Daoy (cell line): ENCODE measurements around the gene WDFY3. TPM values are rescaled to one million over a fixed set of nuclear protein-coding genes. Genes with fewer than 3 reads are reported as not detected.

Experiments
- DNase-seq: peaks from one replicate; pipeline ENCODE4 v3.0.0-alpha.2; 2015; ENCODE audit warnings: low read depth
- total RNA-seq: library from RNA; depleted of rRNA; stranded (reverse); fragments of >200 nt; shearing (Covaris generic); gene quantifications from 2 replicates; pipeline ENCODE4 v1.2.3, GENCODE V29; 2014

The WDFY3 gene
- total RNA-seq, 1 experiment from 2014 or later: 5.1 TPM

DNA sequence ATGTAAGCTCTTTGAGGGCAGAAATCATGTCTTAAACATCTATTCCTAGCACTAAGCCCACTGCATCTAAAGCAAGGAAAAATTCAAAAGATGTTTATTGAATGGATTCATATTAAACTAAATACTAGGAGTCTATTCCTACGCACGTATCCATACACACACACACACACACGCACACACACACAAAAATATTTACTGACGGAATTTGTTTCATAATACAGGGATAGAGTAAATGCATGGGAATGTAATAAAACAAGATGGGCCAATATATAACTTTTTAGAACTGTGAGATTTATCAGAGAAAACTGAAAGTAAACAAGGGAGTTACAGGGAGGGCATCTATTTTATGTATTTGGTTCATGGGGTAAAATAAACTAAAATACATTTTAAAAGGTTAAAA is 57.6 kb downstream of the WDFY3 start:
- DNase-seq: no peak

DNA sequence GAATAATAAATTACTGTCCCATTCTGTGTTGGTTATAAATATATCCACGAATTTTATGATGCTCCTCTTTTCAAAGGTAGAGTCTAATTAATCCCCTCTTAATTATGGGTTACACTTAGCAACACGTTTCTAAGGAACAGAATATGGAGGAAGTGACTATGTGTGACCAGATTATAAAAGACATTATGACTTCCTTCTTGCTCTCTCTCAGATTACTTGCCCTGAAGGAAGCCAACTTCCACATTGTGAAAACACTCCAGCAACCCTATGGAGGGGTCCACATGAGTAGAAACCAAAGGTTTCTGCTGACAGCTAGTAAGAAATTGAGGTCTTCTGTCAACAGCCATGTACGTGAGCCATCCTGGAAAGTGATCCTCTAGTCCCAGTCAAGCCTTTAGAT is 59.3 kb downstream of the WDFY3 start:
- no peak for DNase-seq

DNA sequence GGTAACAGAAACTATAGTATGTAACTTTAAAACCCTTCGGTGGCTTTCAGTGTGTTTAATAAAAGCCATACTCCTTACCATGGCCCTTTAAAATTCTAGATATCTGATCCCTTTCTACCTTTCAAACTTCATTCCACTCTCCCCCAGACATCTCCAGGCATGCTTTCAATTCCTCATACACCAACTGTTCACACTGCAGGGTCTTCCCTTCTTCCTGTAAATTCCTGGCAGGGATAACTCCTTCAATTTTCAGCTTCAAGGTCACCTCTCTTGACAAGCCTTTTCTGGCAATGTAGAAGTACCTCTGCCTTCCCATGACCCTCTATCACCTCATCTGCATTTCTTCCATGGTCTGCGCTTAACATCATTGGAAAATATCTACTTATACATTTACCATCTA is 60.8 kb downstream of the WDFY3 start:
- DNase-seq: no peak

DNA sequence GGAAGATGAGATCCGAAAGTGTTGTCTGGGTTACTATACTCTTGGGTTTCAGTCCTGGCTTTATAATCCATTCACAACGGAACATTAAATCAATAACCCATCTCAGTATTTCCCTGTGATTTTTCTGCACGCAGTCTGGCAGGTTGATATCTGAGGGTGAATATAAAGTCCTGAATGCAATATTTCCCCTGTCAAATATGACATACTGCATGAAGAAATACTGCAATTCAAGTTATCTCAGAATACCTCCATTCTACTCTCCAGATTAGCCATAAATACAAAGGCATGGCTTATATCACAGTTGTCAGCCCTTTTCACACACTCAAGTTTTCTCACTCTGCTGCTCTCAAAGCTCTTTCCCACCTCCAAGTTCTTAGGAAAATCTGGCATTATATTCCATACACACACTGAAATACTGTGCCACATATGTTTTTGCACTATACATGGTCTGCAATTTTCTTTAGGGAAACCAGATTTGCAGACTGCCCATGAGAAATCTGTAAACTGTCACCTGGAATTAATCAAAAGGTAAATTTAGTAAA is 64.7 kb downstream of the WDFY3 start:
- no peak for DNase-seq

DNA sequence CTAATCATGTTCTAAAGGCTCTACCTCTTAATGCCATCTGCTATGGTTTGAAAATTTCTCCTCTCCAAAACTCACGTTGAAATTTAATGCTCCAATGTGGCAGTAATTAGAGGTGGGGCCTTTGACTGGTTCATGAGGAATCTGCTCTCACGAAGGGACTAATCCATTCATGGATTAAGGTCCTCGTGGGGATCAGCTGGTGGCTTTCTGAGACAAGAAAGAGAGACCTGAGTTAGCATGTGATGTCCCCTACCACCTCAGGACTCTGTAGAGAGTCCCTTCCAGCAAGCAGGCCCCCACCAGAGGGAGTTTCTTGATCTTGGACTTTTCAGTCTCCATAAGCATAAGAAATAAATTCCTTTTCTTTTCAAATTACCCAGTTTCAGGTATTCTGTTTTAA is 65.3 kb downstream of the WDFY3 start:
- no peak for DNase-seq

DNA sequence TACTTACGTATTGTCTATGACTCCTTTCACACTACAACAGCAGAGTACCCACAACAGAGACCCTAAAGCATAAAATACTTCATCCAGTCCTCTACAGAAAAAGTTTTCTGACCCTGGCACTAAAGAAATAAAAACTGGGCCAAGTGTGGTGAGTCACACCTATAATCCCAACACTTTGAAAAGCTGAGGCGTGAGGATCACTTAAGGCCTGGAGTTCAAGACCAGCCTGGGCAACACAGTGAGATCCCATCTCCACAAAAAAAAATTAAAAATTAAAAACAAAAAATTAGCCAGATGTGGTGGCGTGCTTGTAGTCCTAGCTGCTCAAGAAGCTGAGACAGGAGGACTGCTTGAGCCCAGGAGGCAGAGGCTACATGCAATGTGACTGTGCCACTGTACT is 66.9 kb downstream of the WDFY3 start:
- no peak for DNase-seq

DNA sequence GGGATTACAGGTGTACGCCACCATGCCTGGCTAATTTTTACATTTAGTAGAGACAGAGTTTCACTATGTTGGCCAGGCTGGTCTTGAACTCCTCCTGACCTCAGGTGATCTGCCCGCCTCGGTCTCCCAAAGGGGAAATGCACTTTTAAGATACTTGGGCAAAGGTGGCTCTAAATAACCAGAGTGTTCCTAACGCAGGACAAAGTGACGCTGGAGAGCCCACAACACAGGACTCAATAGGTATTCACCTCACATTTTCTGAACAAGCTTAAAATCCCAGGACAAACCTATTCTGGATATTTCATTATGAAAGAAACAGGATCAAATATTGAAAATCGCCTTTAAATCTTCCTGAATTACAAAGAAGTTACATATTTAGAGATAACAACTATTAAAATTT is 69.0 kb downstream of the WDFY3 start:
- no peak for DNase-seq

DNA sequence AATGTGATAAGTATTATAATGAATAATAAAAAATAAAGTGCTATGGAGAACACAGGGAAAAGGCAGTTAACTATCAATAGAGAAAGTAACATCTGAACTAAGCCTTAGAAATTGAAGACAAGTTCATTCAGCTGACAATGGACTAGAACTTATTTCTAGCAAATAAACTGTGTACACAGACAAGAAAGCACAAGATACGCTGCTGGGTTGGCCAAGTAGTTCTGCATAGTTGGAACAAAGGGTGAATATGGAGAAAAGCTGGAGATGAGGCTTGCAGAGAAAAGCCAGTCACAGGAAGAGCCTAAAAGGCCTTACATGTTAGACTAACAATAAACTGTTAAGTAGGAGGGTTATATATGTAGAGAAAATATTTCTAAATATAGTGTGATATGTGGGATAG is 71.2 kb downstream of the WDFY3 start:
- no peak for DNase-seq

DNA sequence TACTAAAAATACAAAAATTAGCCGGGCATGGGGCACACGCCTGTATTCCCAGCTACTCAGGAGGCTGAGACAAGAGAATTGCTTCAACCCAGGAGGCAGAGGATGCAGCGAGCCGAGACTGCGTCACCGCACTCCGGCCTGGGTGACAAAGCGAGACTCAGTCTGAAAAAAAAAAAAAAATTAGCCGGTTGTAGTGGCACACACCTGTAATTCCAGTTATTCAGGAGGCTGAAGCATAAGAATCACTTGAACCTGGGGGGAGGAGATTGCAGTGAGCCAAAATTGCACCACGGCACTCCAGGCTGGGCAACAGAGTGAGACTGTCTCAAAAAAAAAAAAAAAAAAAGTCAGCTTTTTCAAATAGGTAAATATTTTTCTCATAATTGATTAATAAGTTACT is 71.9 kb downstream of the WDFY3 start:
- DNase-seq: no peak

DNA sequence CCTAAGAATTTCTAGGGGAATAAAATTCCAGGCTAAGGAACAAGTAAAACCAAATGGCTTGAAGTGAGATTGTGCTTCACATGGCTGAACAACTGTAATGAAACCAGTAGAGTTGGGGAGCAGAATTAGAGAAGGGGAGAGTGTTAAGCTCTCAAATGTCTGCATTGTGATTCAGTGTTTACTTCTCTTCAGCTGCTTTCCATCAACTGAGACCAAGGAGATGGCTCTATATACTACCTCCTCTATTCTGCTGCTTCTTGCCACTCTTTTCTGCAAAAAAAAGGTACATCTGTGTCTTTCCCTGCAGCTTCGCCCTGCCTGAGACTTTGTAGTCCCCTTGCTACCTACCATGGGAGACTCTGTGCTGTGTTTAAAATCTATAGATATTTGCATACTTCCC is 73.5 kb downstream of the WDFY3 start:
- no peak for DNase-seq

DNA sequence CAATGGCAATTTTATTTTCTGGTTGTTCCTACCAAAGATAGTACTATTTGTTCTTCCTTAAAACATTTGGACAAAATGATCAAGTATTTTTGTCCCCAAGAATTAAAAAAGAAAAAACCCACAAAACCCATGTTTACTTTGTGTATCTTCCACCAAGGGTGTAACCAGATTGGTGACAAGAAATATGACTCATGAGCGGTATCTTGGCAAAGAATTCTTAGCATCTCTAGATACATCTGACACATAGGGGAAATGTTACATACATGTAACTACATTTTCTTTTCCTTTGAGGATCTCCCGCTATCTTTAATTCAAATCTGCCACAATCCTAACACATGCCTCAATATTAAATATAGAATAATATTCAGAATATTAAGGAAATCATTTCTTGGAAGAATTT is 78.7 kb downstream of the WDFY3 start:
- DNase-seq: peak; percentile 13

DNA sequence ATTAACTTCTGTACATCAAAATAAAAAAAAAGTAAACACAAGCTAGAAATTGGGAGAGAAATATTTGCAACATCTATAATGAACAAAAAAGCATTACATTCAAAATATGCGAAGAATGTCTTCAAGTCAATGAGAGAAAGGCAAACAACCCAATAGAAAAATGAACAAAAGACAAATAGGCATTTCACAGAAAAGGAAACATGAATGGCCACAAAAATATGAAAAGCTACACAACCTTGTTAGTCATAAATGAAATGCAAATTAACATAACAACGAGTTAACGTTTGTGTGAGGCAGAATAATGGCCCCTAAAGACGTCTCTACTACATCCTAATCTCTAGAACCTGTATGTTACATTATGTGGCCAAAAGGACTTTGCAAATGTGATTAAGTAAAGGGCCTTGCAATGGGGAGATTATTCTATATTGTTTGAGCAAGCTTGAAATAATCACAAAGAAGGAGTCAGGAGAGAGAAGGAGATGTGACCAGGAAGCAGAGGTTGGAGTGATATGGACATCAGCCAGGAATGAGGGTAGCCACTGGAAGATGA is 86.8 kb downstream of the WDFY3 start:
- DNase-seq: no peak

DNA sequence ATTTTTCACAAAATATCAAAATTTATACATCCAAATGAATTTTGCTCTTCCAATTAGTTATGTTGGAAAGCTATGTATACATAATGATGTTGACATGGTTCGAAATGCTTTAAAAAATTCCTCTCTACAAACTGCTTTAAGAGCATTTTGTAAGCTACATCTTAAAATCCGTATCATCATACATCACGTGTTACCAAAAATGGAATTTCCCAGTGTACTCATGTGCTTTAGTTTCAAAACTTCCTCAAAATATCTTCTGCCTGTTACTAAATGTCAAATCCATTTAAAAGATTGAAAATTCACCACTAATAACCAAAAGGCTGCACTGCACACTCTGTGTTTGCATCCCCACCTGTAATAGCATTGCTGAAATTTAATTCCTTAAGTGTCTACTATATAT is 87.9 kb downstream of the WDFY3 start:
- no peak for DNase-seq

DNA sequence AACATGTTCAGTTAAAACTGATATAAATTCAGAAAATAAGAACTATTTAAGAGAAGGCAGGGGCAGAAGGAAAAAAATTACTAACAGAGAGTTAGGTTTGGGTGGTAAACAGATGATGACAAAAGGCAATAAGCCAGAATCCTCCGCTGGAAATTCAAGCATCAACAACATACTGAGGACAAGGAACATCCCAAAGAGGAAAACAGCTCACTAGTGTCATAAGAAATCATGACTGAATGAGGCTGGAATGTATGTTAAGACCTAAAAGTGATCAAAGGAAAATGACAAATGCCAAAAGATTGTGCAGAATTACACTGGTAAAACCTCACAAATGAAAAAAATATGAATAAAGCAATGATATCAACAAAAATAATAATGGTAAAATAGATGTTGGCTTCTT is 88.4 kb downstream of the WDFY3 start:
- peak; percentile 15 for DNase-seq

DNA sequence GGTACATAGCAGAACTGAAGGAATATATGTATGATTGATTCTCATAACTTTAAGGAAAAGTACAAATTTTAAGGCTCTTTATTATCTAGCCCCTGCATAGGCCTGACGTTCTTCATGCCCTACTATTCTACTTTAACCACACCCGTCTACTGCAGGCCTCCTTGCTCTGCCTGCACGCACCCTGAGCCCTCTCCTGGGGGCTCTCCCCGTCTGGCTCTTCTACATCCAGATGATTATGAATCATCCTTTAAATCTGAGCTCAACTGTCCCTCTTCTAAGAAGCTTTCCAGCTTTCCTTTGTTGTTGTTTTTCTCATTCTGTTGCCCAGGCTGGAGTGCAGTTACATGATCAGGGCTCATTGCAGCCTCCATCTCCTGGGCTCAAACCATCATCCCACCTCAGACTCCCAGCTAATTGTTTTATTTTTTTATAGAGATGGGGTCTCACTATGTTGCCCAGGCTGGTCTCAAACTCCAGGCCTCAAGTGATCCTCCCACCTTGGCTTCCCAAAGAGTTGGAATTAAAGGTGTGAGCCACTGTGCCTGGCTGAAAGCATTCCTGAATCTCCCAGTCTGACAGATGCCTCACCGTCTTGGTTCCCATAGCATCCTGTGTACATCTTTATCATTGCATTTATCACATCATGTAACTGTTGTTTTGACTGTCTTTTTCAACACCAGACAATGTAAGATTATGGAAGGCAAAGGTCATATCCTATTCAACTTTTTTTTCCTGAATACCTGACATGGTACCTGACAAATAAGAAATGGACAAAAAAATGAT is 89.2 kb downstream of the WDFY3 start:
- DNase-seq: peak; percentile 9

DNA sequence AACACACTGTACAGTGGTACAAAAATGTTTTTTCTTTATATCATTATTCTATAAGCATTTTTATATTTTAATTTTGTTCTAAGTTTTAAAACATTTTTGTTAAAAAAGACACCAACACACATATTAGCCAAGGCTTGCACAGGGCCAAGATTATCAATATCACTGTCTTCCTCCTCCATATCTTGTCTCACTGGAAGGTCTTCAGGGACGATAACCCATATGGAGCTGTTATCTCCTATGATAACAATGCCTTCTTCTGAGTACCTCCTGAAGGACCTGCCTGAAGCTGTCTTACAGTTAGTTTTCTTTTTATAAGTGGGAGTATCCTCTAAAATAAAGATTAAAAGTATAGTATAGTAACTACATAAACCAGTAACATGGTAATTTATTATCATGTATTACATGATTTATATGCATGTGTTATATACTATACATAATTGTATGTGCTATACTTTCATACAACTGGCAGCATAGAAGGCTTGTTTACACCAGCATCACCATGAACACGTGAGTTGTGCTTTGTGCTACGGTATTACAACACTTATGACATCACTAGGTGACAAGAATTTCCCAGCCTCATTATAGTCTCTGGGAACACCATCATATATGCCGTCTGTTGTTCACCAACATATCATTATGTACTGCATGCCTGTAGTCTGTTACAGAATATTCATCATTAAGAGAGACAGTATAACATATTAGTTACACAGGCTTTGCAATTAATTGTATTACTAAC is 90.7 kb downstream of the WDFY3 start:
- no peak for DNase-seq

DNA sequence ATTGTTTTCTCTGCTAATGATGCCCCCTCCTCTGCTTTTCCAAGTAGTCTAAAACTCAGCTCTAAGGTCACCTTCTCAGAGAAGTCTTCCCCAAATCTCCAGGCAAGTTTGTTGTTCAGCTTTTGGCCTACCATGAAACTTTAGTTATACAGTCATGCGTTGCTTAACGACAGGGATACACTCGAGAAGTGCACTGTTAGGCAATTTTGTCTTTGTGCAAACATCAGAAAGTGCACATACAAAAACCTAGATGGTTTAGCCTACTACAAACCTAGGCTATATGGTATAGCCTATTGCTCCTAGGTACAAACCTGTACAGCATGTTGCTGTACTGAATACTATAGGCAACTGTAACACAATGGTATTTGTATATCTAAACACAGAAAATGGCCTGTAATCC is 91.9 kb downstream of the WDFY3 start:
- no peak for DNase-seq

DNA sequence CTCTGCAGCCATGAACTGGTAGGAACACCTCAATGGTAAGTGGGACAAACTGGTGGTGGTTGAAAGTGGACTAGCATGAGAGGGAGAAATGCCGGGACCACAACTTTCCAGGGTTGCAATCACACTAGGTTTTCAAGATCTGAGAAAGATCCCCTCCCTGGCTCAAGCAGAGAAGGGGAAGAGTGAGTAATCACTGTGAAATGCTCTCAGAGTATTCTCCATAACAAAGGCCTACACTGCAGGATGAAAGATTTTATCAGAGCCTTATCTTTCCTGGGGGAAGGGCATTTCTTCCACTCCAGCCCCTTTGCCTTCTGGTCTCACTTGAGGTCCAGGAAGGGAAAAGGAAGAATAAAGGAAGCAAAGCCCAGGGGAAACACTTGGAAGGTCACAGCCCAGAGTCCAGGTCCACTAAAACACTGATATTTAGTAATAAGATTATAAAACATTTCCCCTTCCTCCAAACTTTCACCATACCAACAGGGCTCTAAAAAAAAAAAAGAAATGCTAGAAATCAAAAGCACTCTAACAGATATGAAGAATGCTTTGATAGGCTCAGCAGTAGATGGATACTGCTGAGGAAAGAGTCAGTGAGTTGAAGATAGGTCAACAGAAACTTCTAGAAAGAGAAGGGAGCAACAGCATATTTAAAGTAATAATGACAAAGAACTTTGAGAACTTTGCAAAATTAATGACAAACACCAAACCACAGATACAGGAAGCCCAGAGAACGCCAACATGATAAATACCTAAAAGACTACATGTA is 95.9 kb downstream of the WDFY3 start:
- DNase-seq: peak; percentile 55

DNA sequence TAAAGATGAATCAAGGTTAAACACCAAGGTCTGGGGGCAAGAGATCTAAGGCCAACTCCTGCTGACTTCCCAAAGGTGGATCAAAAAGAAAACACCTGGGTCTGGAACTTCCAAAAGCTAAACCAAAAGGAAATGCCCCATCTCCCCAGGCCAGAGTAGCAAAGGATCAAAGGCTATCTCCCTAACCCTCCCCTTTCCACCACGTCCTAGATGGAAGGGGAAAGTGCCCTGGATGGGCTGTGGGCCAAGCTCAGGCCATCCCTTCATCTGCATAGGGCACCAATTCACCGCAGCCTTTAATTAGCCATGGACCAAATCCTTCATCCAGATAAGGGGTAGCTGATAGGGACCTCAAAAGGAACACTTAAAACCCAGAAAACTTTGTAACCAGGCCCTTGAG is 100.2 kb downstream of the WDFY3 start:
- no peak for DNase-seq

DNA sequence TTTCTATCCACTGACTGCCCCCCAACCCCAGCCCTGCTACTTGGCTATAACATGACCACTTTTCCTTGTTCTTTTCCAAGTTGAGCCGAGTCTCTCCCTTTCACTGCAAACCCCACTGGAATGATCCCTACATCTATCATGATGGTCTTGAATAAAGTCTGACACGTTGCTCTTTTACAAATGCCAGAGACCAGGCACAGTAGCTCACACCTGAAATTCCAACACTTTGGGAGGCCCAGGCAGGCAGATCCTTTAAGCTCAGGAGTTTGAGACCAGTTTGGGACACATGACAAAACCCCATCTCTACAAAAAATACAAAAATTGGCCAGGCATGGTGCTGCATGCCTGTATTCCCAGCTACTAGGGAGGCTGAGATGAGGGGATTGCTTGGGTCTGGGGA is 100.9 kb downstream of the WDFY3 start:
- no peak for DNase-seq

DNA sequence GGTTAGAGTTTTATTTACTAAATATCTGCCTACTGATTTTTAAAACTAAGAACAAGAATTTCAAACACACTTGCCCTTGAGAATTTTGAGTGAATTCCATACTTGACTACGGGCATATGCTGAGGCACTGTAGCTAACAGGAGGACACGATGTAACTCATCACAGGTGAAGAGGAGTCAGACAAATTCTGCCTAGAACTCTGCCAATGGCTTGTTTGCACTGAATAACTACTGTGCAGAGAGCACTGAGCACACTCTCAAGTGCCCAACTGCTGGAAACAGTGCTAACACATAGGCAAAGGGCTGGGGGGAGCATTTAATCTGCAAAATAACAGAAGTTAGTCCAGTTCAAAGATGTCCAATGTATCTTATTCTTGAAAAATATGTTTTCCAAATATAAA is 104.4 kb downstream of the WDFY3 start:
- no peak for DNase-seq

DNA sequence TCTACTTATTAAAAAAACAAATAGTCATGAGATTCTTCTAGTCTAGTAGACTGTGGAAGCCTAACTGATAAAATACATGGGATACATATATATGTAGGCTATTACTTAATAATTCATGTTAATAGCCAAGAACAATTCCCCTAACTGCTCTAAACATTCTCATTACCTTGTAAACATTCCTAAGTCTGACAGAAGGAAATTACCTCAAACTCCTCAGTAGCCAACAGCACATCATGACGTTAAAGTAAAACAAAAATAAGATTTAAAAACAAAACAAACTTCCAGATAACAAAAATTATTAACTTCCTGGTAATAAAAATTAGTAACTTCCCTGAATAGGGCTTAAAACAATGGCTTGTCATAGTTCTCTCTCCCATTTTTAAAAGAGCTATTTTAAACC is 109.2 kb downstream of the WDFY3 start:
- no peak for DNase-seq
